Measurements from ENCODE around the gene ABHD12B.

ABHD12B gene, protein sequence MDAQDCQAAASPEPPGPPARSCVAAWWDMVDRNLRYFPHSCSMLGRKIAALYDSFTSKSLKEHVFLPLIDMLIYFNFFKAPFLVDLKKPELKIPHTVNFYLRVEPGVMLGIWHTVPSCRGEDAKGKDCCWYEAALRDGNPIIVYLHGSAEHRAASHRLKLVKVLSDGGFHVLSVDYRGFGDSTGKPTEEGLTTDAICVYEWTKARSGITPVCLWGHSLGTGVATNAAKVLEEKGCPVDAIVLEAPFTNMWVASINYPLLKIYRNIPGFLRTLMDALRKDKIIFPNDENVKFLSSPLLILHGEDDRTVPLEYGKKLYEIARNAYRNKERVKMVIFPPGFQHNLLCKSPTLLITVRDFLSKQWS

DNA sequence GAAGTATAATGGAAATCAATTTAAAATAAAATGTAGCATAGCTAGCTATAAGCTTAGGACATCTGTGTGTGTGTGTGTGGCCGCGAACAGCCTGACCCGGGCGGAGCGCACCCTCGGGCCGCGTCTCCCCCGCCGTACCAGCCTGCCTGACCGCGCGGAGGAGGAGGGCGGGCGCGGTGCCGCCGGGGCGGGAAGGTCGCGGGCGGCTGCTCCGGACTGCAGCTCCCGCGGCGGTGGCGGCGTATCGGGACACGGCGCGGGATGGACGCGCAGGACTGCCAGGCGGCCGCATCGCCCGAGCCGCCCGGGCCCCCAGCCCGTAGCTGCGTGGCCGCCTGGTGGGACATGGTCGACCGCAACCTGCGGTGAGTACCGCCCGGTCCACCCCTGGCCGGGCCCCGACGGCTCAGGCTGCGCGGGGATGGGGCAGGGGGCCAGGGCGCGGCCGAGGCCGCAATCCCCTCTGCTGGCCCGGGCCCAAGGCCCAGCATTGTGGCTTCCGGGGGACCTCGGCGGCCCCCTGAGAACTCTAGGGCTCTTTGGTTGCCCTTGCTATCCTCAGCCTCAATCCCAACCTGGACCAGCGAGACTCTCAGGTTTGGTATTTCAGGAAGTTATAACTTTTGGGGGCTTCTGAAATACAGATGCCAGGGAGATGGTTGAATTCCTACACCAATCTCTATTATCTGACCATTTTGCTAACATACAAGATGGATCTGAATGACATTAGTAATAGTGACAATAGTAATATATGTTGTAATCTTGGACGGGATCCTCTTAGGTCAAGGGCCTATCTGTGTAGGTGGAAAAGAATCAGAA, at the start of gene ABHD12B:
Gene ABHD12B, plus strand, starts transcription at position 140 of the 819 bp plus-strand sequence. Its CDS starts 122 bp downstream, at position 262.
- Mint-ChIP-seq H3K4me1 (ENCODE audit: low read depth) (peaks cover 16% of the 10 kb centered on the region), H3K27ac (no peak within 1 kb of the TSS), H3K4me3 (no peak within 1 kb of the TSS), H3K9me3 (no peaks in the 10 kb centered on the region), H3K27me3 (ENCODE audit: low read depth) (peaks cover 88% of the 10 kb centered on the region), H3K36me3 (ENCODE audit: low read depth) (no peaks in the 10 kb centered on the region)

DNA sequence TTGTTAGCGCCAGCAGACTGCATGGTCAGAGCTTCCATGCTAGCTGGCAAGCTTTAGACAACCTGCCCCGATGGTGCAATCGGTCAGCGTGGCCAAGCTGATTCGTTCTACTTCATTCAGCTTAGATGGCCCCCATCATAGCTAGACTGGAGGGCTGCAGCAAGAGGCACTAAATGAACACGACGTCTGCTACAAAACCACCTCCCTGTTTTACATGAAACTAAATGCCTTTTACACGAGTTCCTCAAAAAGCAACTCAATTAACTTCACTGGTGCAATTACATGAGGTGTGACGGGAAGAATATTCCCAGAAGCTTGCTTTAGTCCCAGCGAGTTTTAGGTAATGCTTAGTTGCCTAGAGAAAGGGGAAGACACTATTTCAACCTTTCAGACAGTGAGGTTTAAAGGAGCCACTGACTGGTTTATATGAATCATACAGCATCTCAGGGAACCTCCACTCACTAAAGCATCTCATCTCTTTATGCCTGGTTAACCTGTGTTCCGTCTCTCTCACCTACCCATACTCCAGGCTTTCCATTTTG, 49.3 kb upstream of the ABHD12B start:
- Mint-ChIP-seq H3K9me3 (no peaks in the 10 kb centered on the region), H3K36me3 (ENCODE audit: low read depth) (peaks cover 28% of the 10 kb centered on the region), H3K27ac (peak overlapping the region; percentile 86), H3K27me3 (ENCODE audit: low read depth) (no peaks in the 10 kb centered on the region), H3K4me3 (peak overlapping the region; percentile 65), H3K4me1 (ENCODE audit: low read depth) (peaks cover 57% of the 10 kb centered on the region)

DNA sequence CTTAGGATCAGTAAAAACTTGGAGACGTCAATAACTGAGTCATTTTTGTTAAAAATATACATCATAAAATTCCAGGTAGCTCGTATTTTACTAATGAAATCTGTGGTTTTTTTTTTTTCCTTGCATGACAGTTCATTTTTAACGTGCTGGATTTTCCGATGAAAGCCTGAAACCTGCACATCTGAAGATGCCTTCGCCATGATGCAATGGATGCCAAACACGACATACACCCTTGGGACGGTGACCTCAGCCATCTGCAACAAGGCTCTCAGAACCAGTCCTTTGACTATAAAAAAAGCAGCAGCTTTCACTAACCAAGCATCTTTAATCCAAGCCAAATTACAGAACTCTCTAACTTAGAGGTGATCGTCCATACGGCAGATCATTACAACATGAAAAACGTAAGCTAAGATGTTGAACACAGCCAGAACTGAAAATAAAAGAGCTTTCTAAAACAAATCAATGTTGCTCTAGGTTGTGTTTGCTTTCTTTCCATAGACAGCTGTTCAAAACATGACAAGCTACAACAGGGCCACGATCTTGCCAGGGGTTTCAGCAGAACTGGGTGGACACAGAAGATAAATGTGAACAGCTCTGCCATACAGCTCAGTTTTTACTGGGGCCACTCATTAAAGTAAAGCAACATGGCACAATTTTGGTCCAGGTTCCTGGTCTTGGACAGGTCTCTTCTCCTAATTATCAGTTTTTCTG, 48.6 kb upstream of the ABHD12B start:
- H3K9me3 Mint-ChIP-seq: no peaks in the 10 kb centered on the region
- H3K27ac Mint-ChIP-seq: peak overlapping the region; percentile 86
- H3K27me3 Mint-ChIP-seq (ENCODE audit: low read depth): no peaks in the 10 kb centered on the region
- peaks cover 57% of the 10 kb centered on the region for H3K4me1 Mint-ChIP-seq (ENCODE audit: low read depth)
- peaks cover 28% of the 10 kb centered on the region for H3K36me3 Mint-ChIP-seq (ENCODE audit: low read depth)
- peak overlapping the region; percentile 65 for H3K4me3 Mint-ChIP-seq

DNA sequence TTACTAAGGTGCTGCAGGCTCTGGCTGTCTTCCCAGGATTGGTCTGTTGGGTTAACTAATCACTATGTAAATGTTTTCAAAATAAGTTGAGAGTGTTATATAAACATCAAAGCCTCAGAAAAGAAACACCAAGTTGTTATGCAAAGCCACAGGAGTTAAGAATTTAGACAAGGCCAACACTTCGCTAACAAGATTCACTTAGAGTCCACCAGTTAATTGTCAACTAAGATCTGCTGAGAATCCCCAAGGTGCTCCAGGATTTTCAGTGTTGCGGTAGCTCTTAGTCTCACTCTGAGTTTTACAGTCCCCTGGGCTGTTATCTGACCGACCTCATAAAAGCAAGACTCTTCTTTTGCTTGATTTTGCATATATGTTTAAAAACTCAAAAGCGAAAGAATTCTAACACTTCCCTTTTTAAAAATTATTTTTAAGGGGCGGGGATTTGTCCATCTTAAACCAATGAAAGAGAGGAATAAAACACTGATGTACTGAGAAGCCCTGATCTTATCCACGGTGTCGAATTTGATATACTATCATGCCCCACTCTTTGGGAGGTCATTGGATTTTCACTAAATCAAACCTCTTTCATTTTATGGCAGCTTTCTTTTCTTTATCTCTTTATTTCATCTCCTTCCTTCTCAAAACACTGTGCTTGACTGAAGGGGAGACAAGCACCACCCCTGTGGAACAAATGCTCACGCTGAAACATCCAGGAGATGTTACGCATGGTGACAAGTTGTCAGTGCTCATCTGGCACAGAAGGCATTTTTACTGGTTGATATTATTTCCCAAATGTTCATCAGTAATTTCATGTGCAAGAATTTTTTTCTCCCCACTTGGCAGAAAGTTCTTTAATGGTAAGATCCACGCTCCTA, 47.9 kb upstream of the ABHD12B start:
- Mint-ChIP-seq H3K36me3 (ENCODE audit: low read depth) (peaks cover 31% of the 10 kb centered on the region), H3K27ac (peak overlapping the region; percentile 86), H3K4me1 (ENCODE audit: low read depth) (peaks cover 63% of the 10 kb centered on the region), H3K4me3 (peak overlapping the region; percentile 65), H3K27me3 (ENCODE audit: low read depth) (peaks cover 4% of the 10 kb centered on the region), H3K9me3 (no peaks in the 10 kb centered on the region)

DNA sequence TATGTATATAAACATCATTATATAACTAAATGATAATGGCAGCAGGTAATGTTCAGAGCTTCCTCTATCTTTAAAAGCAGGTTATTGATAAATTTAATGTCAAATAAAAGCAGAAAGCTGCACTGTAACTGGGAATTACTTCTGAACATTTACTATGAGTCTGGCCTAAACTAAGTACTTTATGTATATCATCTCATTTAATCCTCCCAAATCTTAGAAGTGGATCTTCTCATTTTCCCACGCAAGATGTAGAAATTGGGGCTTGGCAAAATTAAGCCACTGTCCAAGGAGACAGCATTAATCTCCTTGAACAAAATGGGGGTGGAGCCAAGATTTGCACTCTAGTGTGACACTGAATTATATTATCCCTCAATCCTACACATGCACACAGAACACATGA, 46.5 kb upstream of the ABHD12B start:
- peaks cover 4% of the 10 kb centered on the region for H3K27me3 Mint-ChIP-seq (ENCODE audit: low read depth)
- H3K27ac Mint-ChIP-seq: no peak overlapping the region
- H3K4me1 Mint-ChIP-seq (ENCODE audit: low read depth): peaks cover 63% of the 10 kb centered on the region
- no peaks in the 10 kb centered on the region for H3K9me3 Mint-ChIP-seq
- H3K4me3 Mint-ChIP-seq: no peak overlapping the region
- peaks cover 26% of the 10 kb centered on the region for H3K36me3 Mint-ChIP-seq (ENCODE audit: low read depth)

DNA sequence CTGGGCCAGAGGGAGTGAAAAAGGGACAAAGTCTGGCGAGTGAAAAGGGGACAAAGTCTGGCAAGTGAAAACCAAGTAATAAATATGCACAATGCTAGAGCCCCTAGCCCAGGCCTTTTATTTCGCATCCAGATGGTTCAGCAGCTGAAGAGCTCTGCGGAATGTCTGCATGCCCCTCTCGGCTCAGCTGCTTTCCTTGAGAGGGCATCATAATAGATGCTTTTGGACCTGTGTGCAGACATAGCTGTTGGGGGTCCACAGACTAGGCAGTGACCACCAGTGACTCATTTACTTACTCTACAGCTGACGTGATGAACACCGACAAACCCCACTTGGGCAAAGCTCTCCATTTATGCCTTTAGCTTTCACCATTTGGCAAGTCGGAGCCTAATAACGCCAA, 45.2 kb upstream of the ABHD12B start:
- H3K4me3 Mint-ChIP-seq: no peak overlapping the region
- peaks cover 20% of the 10 kb centered on the region for H3K36me3 Mint-ChIP-seq (ENCODE audit: low read depth)
- H3K27me3 Mint-ChIP-seq (ENCODE audit: low read depth): peaks cover 9% of the 10 kb centered on the region
- H3K27ac Mint-ChIP-seq: no peak overlapping the region
- peaks cover 56% of the 10 kb centered on the region for H3K4me1 Mint-ChIP-seq (ENCODE audit: low read depth)
- H3K9me3 Mint-ChIP-seq: no peaks in the 10 kb centered on the region

DNA sequence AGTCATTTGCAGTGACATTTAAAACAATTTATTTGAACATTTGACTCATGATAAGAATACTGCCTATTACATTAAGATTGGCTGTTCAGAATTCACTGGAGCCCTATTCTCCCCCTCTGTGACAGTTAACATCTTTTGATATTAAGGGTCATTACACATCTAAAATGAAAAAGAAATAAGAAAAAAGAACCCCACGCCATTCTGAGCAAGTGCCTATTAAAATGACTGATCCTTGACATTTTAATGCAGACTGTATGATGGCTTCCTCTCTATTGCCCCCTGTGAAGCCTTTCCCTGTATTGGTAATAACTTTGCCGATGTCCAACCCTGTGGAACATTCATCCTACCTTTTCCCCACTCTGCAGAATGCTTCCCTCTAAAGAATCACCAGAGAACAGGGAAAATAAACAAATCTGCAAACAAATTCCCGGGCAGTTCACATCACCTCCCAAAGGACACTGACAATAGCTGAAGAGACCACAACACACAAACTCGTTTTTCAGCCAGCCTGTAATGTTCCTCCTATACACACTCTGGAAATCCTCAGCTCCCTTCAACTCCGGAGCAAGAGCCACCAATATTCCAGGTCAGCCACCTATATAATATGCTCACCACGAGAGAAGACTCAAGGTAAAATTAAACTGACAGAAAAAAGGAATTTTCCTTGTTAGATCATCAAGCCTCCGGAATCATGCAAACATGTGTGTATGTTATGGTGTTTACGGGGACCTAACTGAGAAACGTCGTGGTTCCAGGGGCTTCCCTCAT, 42.9 kb upstream of the ABHD12B start:
- peaks cover 20% of the 10 kb centered on the region for H3K36me3 Mint-ChIP-seq (ENCODE audit: low read depth)
- H3K27me3 Mint-ChIP-seq (ENCODE audit: low read depth): peaks cover 18% of the 10 kb centered on the region
- no peaks in the 10 kb centered on the region for H3K9me3 Mint-ChIP-seq
- peaks cover 42% of the 10 kb centered on the region for H3K4me1 Mint-ChIP-seq (ENCODE audit: low read depth)
- peak overlapping the region; percentile 92 for H3K4me3 Mint-ChIP-seq
- H3K27ac Mint-ChIP-seq: no peak overlapping the region

DNA sequence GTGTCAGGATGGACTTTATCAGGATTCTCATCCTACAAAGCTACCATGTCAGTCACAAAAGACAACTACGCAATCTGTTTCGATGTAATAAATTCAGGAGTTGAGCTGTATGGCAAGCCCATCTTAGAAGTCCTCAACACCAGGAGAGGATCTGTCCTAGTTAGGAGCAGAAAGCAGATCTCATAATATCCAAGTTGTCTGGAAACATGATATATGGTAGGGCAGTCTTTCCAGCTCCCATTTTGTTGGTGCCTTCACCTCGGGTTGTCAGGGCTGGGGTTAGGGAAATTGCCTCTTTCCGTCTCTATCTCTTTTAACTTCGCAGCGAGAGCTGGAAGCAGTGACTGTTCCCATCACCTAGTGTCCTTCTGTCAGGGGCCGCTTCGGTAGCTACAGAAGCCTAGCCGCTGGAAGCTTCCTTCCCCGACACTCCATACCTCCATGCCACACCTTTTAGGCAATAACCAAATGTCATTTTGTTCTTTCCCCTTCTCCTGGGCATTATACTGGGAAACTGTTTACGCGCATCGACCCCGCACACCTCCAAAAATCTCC, 42.3 kb upstream of the ABHD12B start:
- Mint-ChIP-seq H3K36me3 (ENCODE audit: low read depth) (peaks cover 20% of the 10 kb centered on the region), H3K27me3 (ENCODE audit: low read depth) (peaks cover 22% of the 10 kb centered on the region), H3K4me1 (ENCODE audit: low read depth) (peaks cover 39% of the 10 kb centered on the region), H3K9me3 (no peaks in the 10 kb centered on the region), H3K27ac (peak overlapping the region; percentile 56), H3K4me3 (peak overlapping the region; percentile 92)

DNA sequence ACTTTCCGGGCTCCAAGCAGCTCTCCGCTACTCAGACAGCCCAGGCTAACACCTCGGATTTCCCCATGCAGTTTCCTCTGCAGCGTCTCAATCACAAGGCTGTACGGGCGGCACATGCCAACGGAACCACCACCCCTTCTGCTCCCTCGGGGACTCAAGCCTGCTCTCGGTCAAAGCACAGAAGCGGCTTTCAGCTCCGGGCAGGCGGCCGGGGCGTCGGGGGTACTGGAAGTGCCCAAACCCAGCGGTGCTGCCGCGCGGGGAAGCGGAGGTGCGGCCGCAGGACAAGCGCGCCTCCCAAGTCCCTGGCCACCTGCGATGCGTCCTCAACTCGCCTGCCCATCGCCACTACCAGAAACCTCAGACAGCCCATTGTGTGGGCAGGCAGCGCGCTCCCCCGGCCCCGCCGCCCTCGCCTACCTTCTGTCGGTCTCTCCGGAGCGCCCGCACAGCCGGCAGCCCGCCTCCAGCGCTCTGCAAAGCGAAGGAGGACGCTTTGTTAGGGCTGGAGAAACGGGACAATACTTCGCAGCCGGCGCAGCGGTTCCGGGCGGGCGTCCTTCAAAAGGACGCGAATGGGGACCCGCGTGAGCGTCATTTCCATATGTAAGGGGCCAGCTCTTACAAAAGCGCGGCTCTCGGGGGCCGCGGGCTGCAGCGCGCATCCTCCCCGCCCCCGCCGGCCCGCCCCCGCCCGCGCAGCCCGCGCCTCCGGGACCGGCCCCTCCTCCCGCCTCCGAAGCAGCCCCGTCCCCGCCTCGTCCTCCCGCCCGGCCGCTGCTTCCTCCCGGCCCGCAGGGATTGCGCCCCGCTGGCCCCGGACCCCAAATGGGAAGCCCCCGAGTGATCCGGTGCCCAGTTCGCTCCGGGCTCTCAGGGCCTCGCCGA, 41.6 kb upstream of the ABHD12B start:
- peaks cover 40% of the 10 kb centered on the region for H3K4me1 Mint-ChIP-seq (ENCODE audit: low read depth)
- peaks cover 20% of the 10 kb centered on the region for H3K36me3 Mint-ChIP-seq (ENCODE audit: low read depth)
- peaks cover 22% of the 10 kb centered on the region for H3K27me3 Mint-ChIP-seq (ENCODE audit: low read depth)
- H3K4me3 Mint-ChIP-seq: peak overlapping the region; percentile 92
- peak overlapping the region; percentile 56 for H3K27ac Mint-ChIP-seq
- H3K9me3 Mint-ChIP-seq: no peaks in the 10 kb centered on the region

DNA sequence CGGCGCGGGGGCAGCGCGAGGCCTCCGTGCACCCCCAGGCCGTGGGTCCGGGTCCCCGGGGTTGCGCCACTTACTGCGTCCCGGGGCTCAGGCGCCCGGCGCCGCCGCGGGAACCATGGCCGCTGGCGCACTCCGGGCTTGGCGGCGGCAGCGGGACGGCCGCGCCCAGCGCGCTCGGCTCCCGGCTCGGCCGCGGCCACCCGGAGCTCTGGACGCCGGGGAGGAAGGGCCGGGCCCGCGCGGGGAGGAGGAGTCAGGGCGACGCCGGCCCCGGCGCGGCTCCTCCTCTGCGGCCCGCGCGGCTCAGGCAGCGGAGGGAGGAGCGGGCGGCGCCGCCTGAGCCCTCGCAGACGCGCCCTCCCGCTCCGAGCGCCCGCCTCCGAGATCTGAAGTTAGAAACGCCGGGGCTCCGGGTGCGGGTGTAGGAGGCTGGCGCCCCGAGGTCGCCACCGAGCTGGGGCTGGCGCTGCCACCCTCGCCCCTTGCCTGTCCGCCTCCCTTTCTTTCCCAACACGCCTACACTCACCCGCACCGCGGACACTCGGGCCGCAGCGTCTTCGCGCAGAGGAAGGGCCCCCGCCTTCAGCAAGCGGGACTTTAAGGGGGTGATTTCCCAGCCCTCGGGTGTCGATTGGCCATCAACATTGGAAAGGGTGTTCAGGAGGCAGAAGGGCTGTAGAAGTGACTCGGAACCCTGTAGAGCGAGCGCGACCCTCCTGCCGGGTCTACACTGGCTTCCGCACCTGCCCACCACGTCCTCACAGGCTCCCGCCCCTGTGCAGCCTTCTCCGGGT, 40.7 kb upstream of the ABHD12B start, which contains the start of gene NIN:
Gene NIN, minus strand, starts transcription at position 231 of the 794 bp plus-strand sequence. CDS start 9,106 bp downstream, outside the sequence.
- Mint-ChIP-seq H3K9me3 (no peaks in the 10 kb centered on the region), H3K27ac (peak within 1 kb of the TSS; percentile 96), H3K27me3 (ENCODE audit: low read depth) (peaks cover 22% of the 10 kb centered on the region), H3K36me3 (ENCODE audit: low read depth) (peaks cover 17% of the 10 kb centered on the region), H3K4me3 (peak within 1 kb of the TSS; percentile 95), H3K4me1 (ENCODE audit: low read depth) (peaks cover 41% of the 10 kb centered on the region)

DNA sequence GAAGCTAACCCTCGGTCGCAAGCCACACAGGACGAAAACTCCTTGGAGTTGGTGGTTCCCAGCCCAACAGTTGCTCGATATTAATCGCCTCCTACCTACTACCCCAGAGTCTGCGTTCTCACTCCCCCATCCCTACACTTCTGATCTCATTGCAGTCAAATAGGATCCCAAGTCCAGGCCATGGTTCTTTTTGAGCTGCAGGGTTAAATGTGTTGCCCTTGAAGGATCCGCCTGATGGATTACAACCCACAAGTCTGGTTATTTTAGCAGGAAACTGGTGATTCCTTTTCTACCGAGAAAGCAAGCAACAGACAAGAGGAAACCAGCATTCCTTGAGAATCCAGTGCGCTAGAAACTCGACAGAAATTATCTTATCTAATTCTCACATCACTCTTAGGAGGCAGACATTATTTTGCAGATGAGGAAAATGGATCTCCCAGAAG, 40.1 kb upstream of the ABHD12B start:
- Mint-ChIP-seq H3K27me3 (ENCODE audit: low read depth) (peaks cover 22% of the 10 kb centered on the region), H3K9me3 (no peaks in the 10 kb centered on the region), H3K36me3 (ENCODE audit: low read depth) (peaks cover 17% of the 10 kb centered on the region), H3K4me3 (peak overlapping the region; percentile 95), H3K27ac (peak overlapping the region; percentile 96), H3K4me1 (ENCODE audit: low read depth) (peaks cover 41% of the 10 kb centered on the region)

All from T-helper 1 cell treated with Interleukin-12 subunit alpha and Interleukin-12 subunit beta and Interleukin-4 antibody, amounts not matched to agents 30 μg/mL and 1 μg/mL, for 36 hours (primary cell).